Measurements from ENCODE around the gene ADARB2. TPM values are rescaled to one million over a fixed set of nuclear protein-coding genes. Genes with fewer than 3 reads are reported as not detected.

Gene ADARB2
- total RNA-seq, 3 donors from 2014 or later (not counting 1 experiment from before 2014, with no cell fraction given): 0.27 to 0.78 (median 0.40) TPM

DNA sequence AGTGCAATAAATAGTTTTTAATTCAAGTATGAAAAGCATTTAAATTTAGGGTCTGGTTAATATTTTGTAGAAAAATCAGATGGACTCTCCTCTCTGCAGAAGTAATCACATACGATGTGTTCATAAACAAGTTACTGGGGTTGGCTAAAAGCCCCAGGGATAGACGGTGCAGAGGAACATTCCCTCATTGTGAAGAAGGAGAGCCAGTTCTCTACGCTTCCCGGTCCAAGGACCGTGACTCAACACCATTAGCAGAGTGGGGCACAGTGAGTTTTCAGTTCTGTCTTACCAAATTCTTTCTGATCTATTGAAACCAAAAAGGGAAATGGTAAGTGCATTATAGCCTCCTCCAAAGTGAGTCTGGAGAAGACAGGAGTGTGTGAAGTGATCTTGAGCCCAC, 353.3 kb downstream of the ADARB2 start:
- Histone ChIP-seq H3K9me3 (ENCODE audit: control insufficient read depth, insufficient read depth, low read length) (no peaks in the 10 kb centered on the region), H3K4me3 (ENCODE audit: low read length) (no peak overlapping the region), H3K4me1 (ENCODE audit: control insufficient read depth, insufficient read depth, low read length) (no peaks in the 10 kb centered on the region), H3K36me3 (ENCODE audit: control insufficient read depth, insufficient read depth, low read length) (no peaks in the 10 kb centered on the region), H3K27ac (ENCODE audit: low read length) (no peak overlapping the region), H3K27me3 (ENCODE audit: control insufficient read depth, insufficient read depth, low read length) (peaks cover 7% of the 10 kb centered on the region)
- Mint-ChIP-seq H3K4me3 (no peak overlapping the region), H3K27me3 (ENCODE audit: low read depth in 2 of 2) (peaks cover 31 to 80% of the 10 kb centered on the region in 2 donors), H3K4me1 (no peaks in the 10 kb centered on the region), H3K9me3 (no peaks in the 10 kb centered on the region), H3K36me3 (no peaks in the 10 kb centered on the region), H3K27ac (no peak overlapping the region)
- no peak for DNase-seq
- ATAC-seq: no peak
- TF ChIP-seq, protein P1, sequence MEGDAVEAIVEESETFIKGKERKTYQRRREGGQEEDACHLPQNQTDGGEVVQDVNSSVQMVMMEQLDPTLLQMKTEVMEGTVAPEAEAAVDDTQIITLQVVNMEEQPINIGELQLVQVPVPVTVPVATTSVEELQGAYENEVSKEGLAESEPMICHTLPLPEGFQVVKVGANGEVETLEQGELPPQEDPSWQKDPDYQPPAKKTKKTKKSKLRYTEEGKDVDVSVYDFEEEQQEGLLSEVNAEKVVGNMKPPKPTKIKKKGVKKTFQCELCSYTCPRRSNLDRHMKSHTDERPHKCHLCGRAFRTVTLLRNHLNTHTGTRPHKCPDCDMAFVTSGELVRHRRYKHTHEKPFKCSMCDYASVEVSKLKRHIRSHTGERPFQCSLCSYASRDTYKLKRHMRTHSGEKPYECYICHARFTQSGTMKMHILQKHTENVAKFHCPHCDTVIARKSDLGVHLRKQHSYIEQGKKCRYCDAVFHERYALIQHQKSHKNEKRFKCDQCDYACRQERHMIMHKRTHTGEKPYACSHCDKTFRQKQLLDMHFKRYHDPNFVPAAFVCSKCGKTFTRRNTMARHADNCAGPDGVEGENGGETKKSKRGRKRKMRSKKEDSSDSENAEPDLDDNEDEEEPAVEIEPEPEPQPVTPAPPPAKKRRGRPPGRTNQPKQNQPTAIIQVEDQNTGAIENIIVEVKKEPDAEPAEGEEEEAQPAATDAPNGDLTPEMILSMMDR (IDR thresholded peaks at IDR 0.05): no peak
- intact Hi-C loops (cut with micrococcal nuclease): no loop called here
- 95% methylated on average over 5 of the region's 5 CpGs for WGBS (ENCODE audit: insufficient coverage)

- Histone ChIP-seq H3K36me3 (ENCODE audit: control insufficient read depth, insufficient read depth, low read length) (no peaks in the 10 kb centered on the region), H3K27me3 (ENCODE audit: control insufficient read depth, insufficient read depth, low read length) (peaks cover 7% of the 10 kb centered on the region), H3K9me3 (ENCODE audit: control insufficient read depth, insufficient read depth, low read length) (no peaks in the 10 kb centered on the region), H3K4me1 (ENCODE audit: control insufficient read depth, insufficient read depth, low read length) (no peaks in the 10 kb centered on the region), H3K27ac (ENCODE audit: low read length) (no peak overlapping the region), H3K4me3 (ENCODE audit: low read length) (no peak overlapping the region)
- H3K9me3 Mint-ChIP-seq: no peaks in the 10 kb centered on the region
- DNase-seq (no peak), ATAC-seq (no peak)
- peaks cover 44 to 80% of the 10 kb centered on the region in 2 donors for H3K27me3 Mint-ChIP-seq (ENCODE audit: low read depth in 2 of 2)
- H3K27ac Mint-ChIP-seq: no peak overlapping the region
- H3K36me3 Mint-ChIP-seq: no peaks in the 10 kb centered on the region
- no peak overlapping the region for H3K4me3 Mint-ChIP-seq
- WGBS (ENCODE audit: insufficient coverage): 80% methylated on average over 13 of the region's 13 CpGs
- H3K4me1 Mint-ChIP-seq: no peaks in the 10 kb centered on the region
- TF ChIP-seq, protein P1 (IDR thresholded peaks at IDR 0.05): no peak
- intact Hi-C loops (cut with micrococcal nuclease): no loop called here
These were observed 354.6 kb downstream of the ADARB2 start for GRCh38 chr10:1382711-1383110.

- H3K4me1 ChIP-seq (ENCODE audit: control insufficient read depth, insufficient read depth, low read length): no peaks in the 10 kb centered on the region
- intact Hi-C loops (cut with micrococcal nuclease): no loop called here
- H3K27ac Mint-ChIP-seq: no peak overlapping the region
- no peaks in the 10 kb centered on the region for H3K4me1 Mint-ChIP-seq
- H3K9me3 ChIP-seq (ENCODE audit: control insufficient read depth, insufficient read depth, low read length): no peaks in the 10 kb centered on the region
- H3K27me3 ChIP-seq (ENCODE audit: control insufficient read depth, insufficient read depth, low read length): peaks cover 5% of the 10 kb centered on the region
- no peak for ATAC-seq
- no peak overlapping the region for H3K4me3 ChIP-seq (ENCODE audit: low read length)
- no peak for DNase-seq
- no peak overlapping the region for H3K27ac ChIP-seq (ENCODE audit: low read length)
- H3K9me3 Mint-ChIP-seq: no peaks in the 10 kb centered on the region
- TF ChIP-seq, protein P1 (IDR thresholded peaks at IDR 0.05): no peak
- H3K36me3 Mint-ChIP-seq: no peaks in the 10 kb centered on the region
- H3K27me3 Mint-ChIP-seq (ENCODE audit: low read depth in 2 of 2): peaks cover 46 to 77% of the 10 kb centered on the region in 2 donors
- H3K4me3 Mint-ChIP-seq: no peak overlapping the region
- 77% methylated on average over 5 of the region's 5 CpGs for WGBS (ENCODE audit: insufficient coverage)
- H3K36me3 ChIP-seq (ENCODE audit: control insufficient read depth, insufficient read depth, low read length): no peaks in the 10 kb centered on the region
These were observed 356.0 kb downstream of the ADARB2 start for GRCh38 chr10:1381339-1381738.

DNA sequence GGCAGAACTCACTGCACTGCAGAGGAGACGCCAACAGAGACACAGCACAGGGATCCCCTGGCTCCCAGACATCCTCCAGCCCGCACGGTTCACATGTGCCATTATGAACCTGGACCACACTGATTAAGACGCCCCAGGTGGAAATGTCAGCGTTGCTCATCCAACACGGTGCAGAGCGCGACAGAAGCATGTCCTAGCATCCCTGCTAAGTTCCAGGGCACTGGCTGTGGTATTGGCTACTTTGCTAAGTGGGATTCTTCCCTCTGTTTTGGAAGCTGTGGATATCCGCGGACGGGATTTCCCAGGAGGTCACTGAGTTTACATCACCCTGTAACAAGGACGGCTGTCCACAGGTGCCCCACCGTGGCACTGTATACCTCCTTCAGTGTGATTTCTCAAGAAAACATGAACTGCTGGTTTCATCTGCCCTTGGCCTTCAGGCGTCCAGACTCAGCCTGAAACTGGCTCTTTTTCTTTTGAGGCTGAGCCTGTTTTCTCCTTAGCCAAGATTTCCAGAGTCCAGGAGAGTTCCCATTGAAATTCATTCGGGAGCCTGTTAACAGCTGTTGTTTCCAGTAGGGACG, 357.1 kb downstream of the ADARB2 start:
- peaks cover 43 to 70% of the 10 kb centered on the region in 2 donors for H3K27me3 Mint-ChIP-seq (ENCODE audit: low read depth in 2 of 2)
- Histone ChIP-seq H3K27ac (ENCODE audit: low read length) (no peak overlapping the region), H3K27me3 (ENCODE audit: control insufficient read depth, insufficient read depth, low read length) (peaks cover 5% of the 10 kb centered on the region), H3K36me3 (ENCODE audit: control insufficient read depth, insufficient read depth, low read length) (no peaks in the 10 kb centered on the region), H3K9me3 (ENCODE audit: control insufficient read depth, insufficient read depth, low read length) (no peaks in the 10 kb centered on the region), H3K4me3 (ENCODE audit: low read length) (no peak overlapping the region), H3K4me1 (ENCODE audit: control insufficient read depth, insufficient read depth, low read length) (no peaks in the 10 kb centered on the region)
- no peaks in the 10 kb centered on the region for H3K9me3 Mint-ChIP-seq
- no peak overlapping the region for H3K4me3 Mint-ChIP-seq
- H3K27ac Mint-ChIP-seq: no peak overlapping the region
- intact Hi-C loops (cut with micrococcal nuclease): no loop called here
- no peak for DNase-seq
- WGBS (ENCODE audit: insufficient coverage): 65% methylated on average over 16 of the region's 16 CpGs
- H3K4me1 Mint-ChIP-seq: no peaks in the 10 kb centered on the region
- TF ChIP-seq, protein P1 (IDR thresholded peaks at IDR 0.05): no peak
- no peak for ATAC-seq
- H3K36me3 Mint-ChIP-seq: no peaks in the 10 kb centered on the region
